OCI-LY7 (cell line): ENCODE measurements around the gene MUC12. TPM values are rescaled to one million over a fixed set of nuclear protein-coding genes. Genes with fewer than 3 reads are reported as not detected.
"Not testable (repeated sequence)": the region's sequence is repeated elsewhere in the genome, so short reads cannot be mapped to it uniquely, and the experiment has no call there.

Experiments
- BruUV-seq: library from RNA; stranded (reverse); fragments of 400-500 nt; replicated peaks from 2 replicates; lab custom pipeline; 2021; lab: Mats Ljungman, UMichigan
- CTCF ChIA-PET: fragments of 300-600 bp; sonication (Branson Sonifier 250); formaldehyde crosslinking; loops from one replicate; lab custom pipeline; 2022; ENCODE audit warnings: antibody characterized with exemption; ENCODE audit not compliant: unreplicated experiment; lab: Charles Lee
- POLR2A ChIA-PET: fragments of 300-600 bp; sonication (Branson Sonifier 250); formaldehyde crosslinking; loops from one replicate; lab custom pipeline; 2022; ENCODE audit warnings: antibody characterized with exemption; lab: Charles Lee
- DNase-seq: peaks from one replicate; pipeline ENCODE4 v3.0.0-alpha.2; 2015; ENCODE audit warnings: low spot score
- H2AFZ ChIP-seq: fragments of 200-600 bp; sonication (generic), shearing (Covaris generic); 2 replicates; pipeline ENCODE4 v1.6.1; 2014; ENCODE audit warnings: mild to moderate bottlenecking, antibody characterized with exemption, low read length, moderate library complexity
- H3K27ac ChIP-seq: fragments of 200-600 bp; sonication (generic); 2 replicates; pipeline ENCODE4 v1.5.1; 2014; ENCODE audit warnings: mixed run types, low read depth, mild to moderate bottlenecking, moderate library complexity, low read length, inconsistent platforms; ENCODE audit not compliant: poor library complexity, severe bottlenecking
- H3K36me3 ChIP-seq: fragments of 200-600 bp; sonication (generic); 2 replicates; pipeline ENCODE4 v1.6.1; 2014; ENCODE audit warnings: mild to moderate bottlenecking, antibody characterized with exemption, low read length, moderate library complexity, mixed read lengths; ENCODE audit not compliant: insufficient read depth
- H3K4me1 ChIP-seq: fragments of 200-600 bp; sonication (generic); 2 replicates; pipeline ENCODE4 v1.5.1; 2014; ENCODE audit warnings: mild to moderate bottlenecking, low read length; ENCODE audit not compliant: insufficient read depth, poor library complexity, severe bottlenecking
- H3K4me2 ChIP-seq: fragments of 200-600 bp; sonication (generic); 2 replicates; pipeline ENCODE4 v1.6.1; 2014; ENCODE audit warnings: mild to moderate bottlenecking, low read length
- H3K4me3 ChIP-seq: fragments of 200-600 bp; sonication (generic); 2 replicates; pipeline ENCODE4 v1.5.1; 2014; ENCODE audit warnings: mild to moderate bottlenecking, low read depth, low read length; ENCODE audit not compliant: poor library complexity, severe bottlenecking
- H3K79me2 ChIP-seq: fragments of 200-600 bp; sonication (generic); 2 replicates; pipeline ENCODE4 v1.6.1; 2016; ENCODE audit warnings: low read depth, mild to moderate bottlenecking, low read length, moderate library complexity, mixed read lengths; ENCODE audit not compliant: insufficient read depth
- H3K9me2 ChIP-seq: fragments of 200-600 bp; sonication (generic); 2 replicates; pipeline ENCODE4 v1.6.1; 2016; ENCODE audit warnings: mild to moderate bottlenecking, low read length, mixed read lengths; ENCODE audit not compliant: insufficient read depth
- H3K9me3 ChIP-seq: fragments of 200-600 bp; sonication (generic); 2 replicates; pipeline ENCODE4 v1.6.1; 2014; ENCODE audit warnings: mild to moderate bottlenecking, mixed run types, low read length, mixed read lengths
- H4K20me1 ChIP-seq: fragments of 200-600 bp; sonication (generic); 2 replicates; pipeline ENCODE4 v1.6.1; 2014; ENCODE audit warnings: mild to moderate bottlenecking, antibody characterized with exemption, low read length, moderate library complexity, mixed read lengths; ENCODE audit not compliant: insufficient read depth
- EZH2phosphoT487 ChIP-seq: fragments of 200-600 bp; sonication (generic); IDR thresholded peaks from 2 replicates; pipeline ENCODE4 v1.6.1; 2018; ENCODE audit warnings: low read depth, borderline replicate concordance, mild to moderate bottlenecking, mixed run types, antibody characterized with exemption, low read length, moderate library complexity, mixed read lengths
- intact Hi-C: fragments of 100-400 bp; cut with micrococcal nuclease; formaldehyde crosslinking; loops from one replicate; pipeline ENCODE4 v1.10.0; 2022; ENCODE audit not compliant: unreplicated experiment
- total RNA-seq, 2 experiments: library from RNA; depleted of rRNA in 1 of 2; stranded (reverse); fragments of >200 nt in 1 of 2; shearing (Covaris generic) in 1 of 2; gene quantifications; 2 replicates each; pipeline ENCODE4 v1.2.3, GENCODE V29; 2014 to 2022
- TF ChIP-seq, protein P1 (sequence below): fragments of 200-600 bp; sonication (generic); conservative IDR thresholded peaks from 2 replicates; pipeline ENCODE4 v1.5.1; 2014; ENCODE audit warnings: mild to moderate bottlenecking, antibody characterized with exemption, low read length, moderate library complexity, mixed read lengths

Gene MUC12
- total RNA-seq, 2 experiments from 2014 or later: not detected

DNA sequence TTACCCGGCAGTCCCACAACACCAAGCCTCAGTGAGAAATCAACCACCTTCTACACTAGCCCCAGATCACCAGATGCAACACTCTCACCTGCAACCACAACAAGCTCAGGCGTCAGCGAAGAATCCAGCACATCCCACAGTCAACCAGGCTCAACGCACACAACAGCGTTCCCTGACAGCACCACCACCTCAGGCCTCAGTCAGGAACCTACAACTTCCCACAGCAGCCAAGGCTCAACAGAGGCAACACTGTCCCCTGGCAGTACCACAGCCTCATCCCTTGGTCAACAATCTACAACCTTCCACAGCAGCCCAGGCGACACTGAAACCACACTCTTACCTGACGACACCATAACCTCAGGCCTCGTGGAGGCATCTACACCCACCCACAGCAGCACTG is 33.0 kb downstream of the MUC12 start:
- H3K9me2 ChIP-seq, H3K9me3 ChIP-seq, H3K4me1 ChIP-seq, POLR2A ChIA-PET, BruUV-seq, H3K4me2 ChIP-seq, H3K36me3 ChIP-seq, H3K4me3 ChIP-seq, H3K27ac ChIP-seq, H4K20me1 ChIP-seq, CTCF ChIA-PET, intact Hi-C loops, H3K79me2 ChIP-seq, H2AFZ ChIP-seq, DNase-seq: not testable (repeated sequence)

DNA sequence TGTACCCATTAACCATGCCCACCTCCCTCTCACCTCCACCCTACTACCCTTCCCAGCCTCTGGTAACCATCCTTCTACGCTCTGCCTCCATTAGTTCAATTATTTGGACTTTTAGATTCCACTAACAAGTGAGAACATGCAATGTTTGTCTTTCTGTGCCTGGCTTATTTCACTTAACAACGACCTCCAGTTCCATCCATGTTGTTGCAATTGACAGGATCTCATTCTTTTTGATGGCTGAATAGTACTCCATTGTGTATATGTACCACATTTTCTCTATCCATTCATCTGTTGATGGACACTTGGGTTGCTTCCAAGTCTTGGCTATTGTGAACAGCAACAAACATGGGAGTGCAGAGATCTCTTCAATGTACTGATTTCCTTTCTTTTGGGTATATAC is 38.0 kb downstream of the MUC12 start:
- H3K4me2 ChIP-seq, H3K36me3 ChIP-seq, DNase-seq, H3K79me2 ChIP-seq, H3K9me3 ChIP-seq, H4K20me1 ChIP-seq, CTCF ChIA-PET, H2AFZ ChIP-seq, intact Hi-C loops, POLR2A ChIA-PET, H3K9me2 ChIP-seq, H3K27ac ChIP-seq, BruUV-seq, H3K4me3 ChIP-seq, H3K4me1 ChIP-seq: not testable (repeated sequence)

DNA sequence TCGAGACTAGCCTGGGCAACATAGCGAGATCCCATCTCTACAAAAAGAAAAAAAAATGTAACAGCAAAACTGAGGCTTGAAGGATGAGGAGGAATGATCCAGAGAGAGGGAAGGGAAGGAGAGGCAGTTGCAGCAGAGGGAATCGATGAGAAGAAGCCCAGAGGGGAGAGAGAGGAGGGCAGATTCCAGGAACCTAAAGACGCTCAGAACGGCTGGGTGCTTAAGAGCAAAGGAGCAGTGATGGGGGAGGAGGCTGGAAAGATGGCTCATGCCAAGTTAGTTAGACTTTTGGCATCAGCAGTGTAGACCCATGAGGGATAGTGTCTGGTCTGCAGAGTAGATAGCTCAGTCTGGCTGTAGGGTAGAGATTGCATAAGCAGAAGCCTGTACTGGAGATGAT is 40.3 kb downstream of the MUC12 start:
- BruUV-seq: no TSS peak
- Histone ChIP-seq H3K36me3 (no peaks in the 10 kb centered on the region), H2AFZ (no peak overlapping the region), H3K9me2 (no peaks in the 10 kb centered on the region), H3K79me2 (no peaks in the 10 kb centered on the region), H3K4me1 (no peaks in the 10 kb centered on the region), H3K4me3 (no peak overlapping the region), H3K9me3 (no peaks in the 10 kb centered on the region), H3K27ac (no peak overlapping the region), H4K20me1 (no peaks in the 10 kb centered on the region), H3K4me2 (no peak overlapping the region)
- CTCF ChIA-PET: no interaction called here
- DNase-seq: no peak
- POLR2A ChIA-PET: no interaction called here
- TF ChIP-seq EZH2phosphoT487: no peak
- TF ChIP-seq, protein P1, sequence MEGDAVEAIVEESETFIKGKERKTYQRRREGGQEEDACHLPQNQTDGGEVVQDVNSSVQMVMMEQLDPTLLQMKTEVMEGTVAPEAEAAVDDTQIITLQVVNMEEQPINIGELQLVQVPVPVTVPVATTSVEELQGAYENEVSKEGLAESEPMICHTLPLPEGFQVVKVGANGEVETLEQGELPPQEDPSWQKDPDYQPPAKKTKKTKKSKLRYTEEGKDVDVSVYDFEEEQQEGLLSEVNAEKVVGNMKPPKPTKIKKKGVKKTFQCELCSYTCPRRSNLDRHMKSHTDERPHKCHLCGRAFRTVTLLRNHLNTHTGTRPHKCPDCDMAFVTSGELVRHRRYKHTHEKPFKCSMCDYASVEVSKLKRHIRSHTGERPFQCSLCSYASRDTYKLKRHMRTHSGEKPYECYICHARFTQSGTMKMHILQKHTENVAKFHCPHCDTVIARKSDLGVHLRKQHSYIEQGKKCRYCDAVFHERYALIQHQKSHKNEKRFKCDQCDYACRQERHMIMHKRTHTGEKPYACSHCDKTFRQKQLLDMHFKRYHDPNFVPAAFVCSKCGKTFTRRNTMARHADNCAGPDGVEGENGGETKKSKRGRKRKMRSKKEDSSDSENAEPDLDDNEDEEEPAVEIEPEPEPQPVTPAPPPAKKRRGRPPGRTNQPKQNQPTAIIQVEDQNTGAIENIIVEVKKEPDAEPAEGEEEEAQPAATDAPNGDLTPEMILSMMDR: no peak
- intact Hi-C loops: no loop called here

DNA sequence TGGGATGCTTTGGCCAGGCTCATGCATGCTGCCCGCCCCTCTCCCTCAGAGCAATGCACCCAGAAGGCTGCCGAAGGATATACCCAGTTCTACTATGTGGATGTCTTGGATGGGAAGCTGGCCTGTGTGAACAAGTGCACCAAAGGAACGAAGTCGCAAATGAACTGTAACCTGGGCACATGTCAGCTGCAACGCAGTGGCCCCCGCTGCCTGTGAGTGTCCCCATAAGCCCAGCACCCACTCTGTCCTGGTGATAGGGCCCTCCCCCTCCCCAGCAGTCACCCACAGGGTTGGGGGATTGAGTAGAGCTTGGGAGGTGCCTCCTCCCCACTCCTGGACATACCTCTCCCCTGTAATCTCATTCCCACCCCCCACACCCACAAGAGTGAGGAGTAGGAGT is 43.6 kb downstream of the MUC12 start:
- no peak for DNase-seq
- CTCF ChIA-PET: no interaction called here
- POLR2A ChIA-PET: no interaction called here
- peaks cover 10% of the 10 kb centered on the region for H3K4me1 ChIP-seq
- H3K9me2 ChIP-seq: no peaks in the 10 kb centered on the region
- no peaks in the 10 kb centered on the region for H3K36me3 ChIP-seq
- H3K27ac ChIP-seq: no peak overlapping the region
- H3K9me3 ChIP-seq: no peaks in the 10 kb centered on the region
- H3K4me2 ChIP-seq: no peak overlapping the region
- intact Hi-C loops: no loop called here
- H2AFZ ChIP-seq: no peak overlapping the region
- no peaks in the 10 kb centered on the region for H4K20me1 ChIP-seq
- H3K79me2 ChIP-seq: no peaks in the 10 kb centered on the region
- no peak overlapping the region for H3K4me3 ChIP-seq
- BruUV-seq: no TSS peak
- TF ChIP-seq, protein P1: no peak
- no peak for TF ChIP-seq EZH2phosphoT487
